Endothelial cell of umbilical vein (primary cell): ENCODE results near the gene ASXL1.
"Not testable (repeated sequence)": the region's sequence is repeated elsewhere in the genome, so short reads cannot be mapped to it uniquely, and the experiment has no call there.

ENCODE experiments used
- CTCF ChIP-seq, 2 donors: IDR thresholded peaks; 1 replicate in 1 of 2; 2 replicates in 1 of 2; pipeline ENCODE4 v1.5.1; 2011; ENCODE audit warnings: low read length in 2 of 2, mild to moderate bottlenecking in 2 of 2, moderate library complexity in 2 of 2, control low read depth in 1 of 2, inconsistent platforms in 1 of 2, low read depth in 1 of 2; ENCODE audit not compliant: insufficient read depth in 1 of 2; ENCODE audit errors: extremely low read depth in 1 of 2
- EZH2 ChIP-seq: IDR thresholded peaks from 2 replicates; pipeline ENCODE4 v1.6.1; 2012; ENCODE audit warnings: borderline replicate concordance, low read depth, mild to moderate bottlenecking, moderate library complexity, low read length, inconsistent platforms; ENCODE audit not compliant: severe bottlenecking
- POLR2AphosphoS5 ChIP-seq: IDR thresholded peaks from 2 replicates; pipeline ENCODE4 v1.6.1; 2012; ENCODE audit warnings: low read depth, mild to moderate bottlenecking, control low read depth, low read length, moderate library complexity; ENCODE audit not compliant: insufficient read depth

GRCh38 chr20:32383441-32383840 lies 25.3 kb downstream of the ASXL1 start:
- not testable (repeated sequence) for TF ChIP-seq CTCF (IDR thresholded peaks at IDR 0.05; ENCODE audit: extremely low read depth in 1 of 2, insufficient read depth in 1 of 2, low read depth in 1 of 2, low read length in 2 of 2); EZH2; POLR2AphosphoS5
